Gastroesophageal sphincter (tissue), 3 donors: Measurements from ENCODE around the gene LRRC40.
"Not testable (repeated sequence)": the region's sequence is repeated elsewhere in the genome, so short reads cannot be mapped to it uniquely, and the experiment has no call there.

Source experiments
- EP300 ChIP-seq: sonication (generic); formaldehyde crosslinking; IDR thresholded peaks from one replicate; pipeline ENCODE4 v1.6.1; 2017; ENCODE audit warnings: antibody characterized with exemption, mild to moderate bottlenecking
- POLR2A ChIP-seq, 2 donors: fragments of 450-650 bp; IDR thresholded peaks; one replicate each; pipeline ENCODE4 v1.6.1; 2017; ENCODE audit warnings: antibody characterized with exemption in 2 of 2, mild to moderate bottlenecking in 2 of 2, moderate library complexity in 1 of 2
- TF ChIP-seq, protein P1 (sequence below), 4 experiments: fragments of 200-600 bp in 2 of 4; fragments of 450-650 bp in 2 of 4; sonication (generic) in 1 of 4; IDR thresholded peaks; one replicate each; pipeline ENCODE4 v1.5.1; 2017 to 2019; ENCODE audit warnings: antibody characterized with exemption in 4 of 4, mild to moderate bottlenecking in 2 of 4, moderate library complexity in 2 of 4

DNA sequence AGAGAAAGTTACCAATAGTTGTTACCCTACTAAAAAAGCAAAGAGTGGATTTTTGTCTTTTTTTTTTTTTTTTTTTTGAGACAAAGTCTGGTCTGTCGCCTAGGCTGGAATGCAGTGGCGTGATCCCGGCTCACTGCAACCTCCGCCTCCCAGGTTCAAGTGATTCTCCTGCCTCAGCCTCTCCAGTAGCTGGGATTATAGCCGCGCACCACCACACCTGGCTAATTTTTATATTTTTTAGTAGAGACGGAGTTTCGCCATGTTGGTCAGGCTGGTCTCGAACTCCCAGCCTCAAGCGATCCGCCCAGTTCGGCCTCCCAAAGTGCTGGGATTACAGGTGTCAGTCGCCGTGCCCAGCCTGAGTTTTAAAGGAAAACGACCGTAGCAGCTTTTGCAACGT is 1.5 kb upstream of the LRRC40 start:
- TF ChIP-seq, protein P1, sequence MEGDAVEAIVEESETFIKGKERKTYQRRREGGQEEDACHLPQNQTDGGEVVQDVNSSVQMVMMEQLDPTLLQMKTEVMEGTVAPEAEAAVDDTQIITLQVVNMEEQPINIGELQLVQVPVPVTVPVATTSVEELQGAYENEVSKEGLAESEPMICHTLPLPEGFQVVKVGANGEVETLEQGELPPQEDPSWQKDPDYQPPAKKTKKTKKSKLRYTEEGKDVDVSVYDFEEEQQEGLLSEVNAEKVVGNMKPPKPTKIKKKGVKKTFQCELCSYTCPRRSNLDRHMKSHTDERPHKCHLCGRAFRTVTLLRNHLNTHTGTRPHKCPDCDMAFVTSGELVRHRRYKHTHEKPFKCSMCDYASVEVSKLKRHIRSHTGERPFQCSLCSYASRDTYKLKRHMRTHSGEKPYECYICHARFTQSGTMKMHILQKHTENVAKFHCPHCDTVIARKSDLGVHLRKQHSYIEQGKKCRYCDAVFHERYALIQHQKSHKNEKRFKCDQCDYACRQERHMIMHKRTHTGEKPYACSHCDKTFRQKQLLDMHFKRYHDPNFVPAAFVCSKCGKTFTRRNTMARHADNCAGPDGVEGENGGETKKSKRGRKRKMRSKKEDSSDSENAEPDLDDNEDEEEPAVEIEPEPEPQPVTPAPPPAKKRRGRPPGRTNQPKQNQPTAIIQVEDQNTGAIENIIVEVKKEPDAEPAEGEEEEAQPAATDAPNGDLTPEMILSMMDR (IDR thresholded peaks at IDR 0.05) = not testable (repeated sequence)
- TF ChIP-seq EP300; POLR2A (IDR thresholded peaks at IDR 0.05): not testable (repeated sequence)
